Sigmoid colon (tissue), 7 donors: ENCODE measurements around the gene HEATR3. TPM values are rescaled to one million over a fixed set of nuclear protein-coding genes. Genes with fewer than 3 reads are reported as not detected.

Experiments used
- DNase-seq: peaks from one replicate; pipeline ENCODE4 v3.0.0-alpha.2; 2019
- H3K27ac ChIP-seq, 4 donors: fragments of 200-600 bp; sonication (generic); one replicate each; pipeline ENCODE4 v1.5.1; 2016 to 2019; ENCODE audit warnings: mild to moderate bottlenecking in 1 of 4
- H3K27me3 ChIP-seq, 3 donors: fragments of 200-600 bp; sonication (generic); one replicate each; pipeline ENCODE4 v1.5.1; 2019; ENCODE audit warnings: mild to moderate bottlenecking in 1 of 3
- H3K36me3 ChIP-seq, 4 donors: fragments of 200-600 bp; sonication (generic); one replicate each; pipeline ENCODE4 v1.5.1; 2016 to 2019
- H3K4me1 ChIP-seq, 4 donors: fragments of 200-600 bp; sonication (generic); one replicate each; pipeline ENCODE4 v1.5.1; 2017 to 2019
- H3K4me3 ChIP-seq, 4 donors: fragments of 200-600 bp; sonication (generic); one replicate each; pipeline ENCODE4 v1.5.1; 2017 to 2019; ENCODE audit warnings: mild to moderate bottlenecking in 2 of 4, moderate library complexity in 1 of 4
- H3K9me3 ChIP-seq, 4 donors: fragments of 200-600 bp in 3 of 4; sonication (generic) in 3 of 4; one replicate each; pipeline versions ENCODE4 v1.5.1 to v1.6.1; 2013 to 2019
- CTCF ChIP-seq, 4 experiments: fragments of 450-650 bp in 3 of 4; fragments of 200-600 bp in 1 of 4; IDR thresholded peaks; one replicate each; pipeline ENCODE4 v1.5.1; 2016 to 2019; ENCODE audit warnings: antibody characterized with exemption in 4 of 4, mild to moderate bottlenecking in 3 of 4, moderate library complexity in 2 of 4
- EP300 ChIP-seq, 4 donors: sonication (generic); formaldehyde crosslinking; IDR thresholded peaks; one replicate each; pipeline ENCODE4 v1.6.1; 2017; ENCODE audit warnings: antibody characterized with exemption in 4 of 4
- POLR2A ChIP-seq, 2 donors: fragments of 450-650 bp; IDR thresholded peaks; one replicate each; pipeline ENCODE4 v1.6.1; 2016; ENCODE audit warnings: antibody characterized with exemption in 2 of 2, mild to moderate bottlenecking in 2 of 2, moderate library complexity in 2 of 2
- POLR2AphosphoS5 ChIP-seq, 4 donors: sonication (generic); formaldehyde crosslinking; IDR thresholded peaks; one replicate each; pipeline ENCODE4 v1.6.1; 2017; ENCODE audit warnings: antibody characterized with exemption in 4 of 4
- WGBS, 2 donors: extraction: QIAGEN DNeasy Blood & Tissue Kit; methylation state at CpG; one replicate each; pipeline ENCODE4 v1.1.7; 2013; 5-methylcytosine and 5-hydroxymethylcytosine counted together
- intact Hi-C: fragments of 100-400 bp; cut with DNase I; formaldehyde crosslinking; loops from one replicate; pipeline ENCODE4 v1.15.1; 2023
- polyA plus RNA-seq, 3 donors: library from polyadenylated mRNA; stranded (reverse); fragments of 200-250 nt; gene quantifications; one replicate each; pipeline ENCODE4 v1.2.3, GENCODE V29; 2013
- total RNA-seq, 4 donors: library from RNA; depleted of rRNA; stranded (reverse); fragments of >200 nt; gene quantifications; one replicate each; pipeline ENCODE4 v1.1.0, GENCODE V29; 2016
- donor health status: healthy with polysubstance abuse.
- donor health status: Bipolar disorder and iron deficiency.
- donor health status: healthy.

Gene HEATR3
- total and polyA plus RNA-seq, 7 donors, result 5.4 to 20.5 (median 14.0) TPM

- no peaks in the 10 kb centered on the region for H3K4me1 ChIP-seq
- H3K4me3 ChIP-seq, result no peak overlapping the region
- TF ChIP-seq CTCF (IDR thresholded peaks at IDR 0.05), result no peak
- no peak for TF ChIP-seq EP300 (IDR thresholded peaks at IDR 0.05)
- no peak for TF ChIP-seq POLR2A (IDR thresholded peaks at IDR 0.05)
- TF ChIP-seq POLR2AphosphoS5 (IDR thresholded peaks at IDR 0.05), result no peak
- intact Hi-C loops, result no loop called here
- H3K27me3 ChIP-seq, result peaks cover 0 to 7% (median 0%) of the 10 kb centered on the region in 3 donors
- no peak overlapping the region for H3K27ac ChIP-seq
- H3K9me3 ChIP-seq, result no peaks in the 10 kb centered on the region
- WGBS, 2 donors, result 70 to 74% methylated on average over 4 of the region's 4 CpGs
- H3K36me3 ChIP-seq, result no peaks in the 10 kb centered on the region
- no peak for DNase-seq
These were observed 20.4 kb upstream of the HEATR3 start for GRCh38 chr16:50045412-50045811.

- Histone ChIP-seq H3K9me3 (no peaks in the 10 kb centered on the region), H3K36me3 (no peaks in the 10 kb centered on the region), H3K4me1 (no peaks in the 10 kb centered on the region), H3K4me3 (no peak overlapping the region), H3K27me3 (peaks cover 0 to 7% (median 0%) of the 10 kb centered on the region in 3 donors), H3K27ac (no peak overlapping the region)
- intact Hi-C loops, result no loop called here
- WGBS, 2 donors, result 82 to 95% methylated on average over 6 of the region's 6 CpGs
- TF ChIP-seq CTCF (IDR thresholded peaks at IDR 0.05) (no peak), EP300 (IDR thresholded peaks at IDR 0.05) (no peak), POLR2A (IDR thresholded peaks at IDR 0.05) (no peak), POLR2AphosphoS5 (IDR thresholded peaks at IDR 0.05) (no peak)
- no peak for DNase-seq
These were observed 18.9 kb upstream of the HEATR3 start for GRCh38 chr16:50046853-50047252.

GRCh38 chr16:50047864-50048263, 17.9 kb upstream of the HEATR3 start:
- Histone ChIP-seq H3K9me3 (no peaks in the 10 kb centered on the region), H3K27me3 (peaks cover 0 to 7% (median 0%) of the 10 kb centered on the region in 3 donors), H3K27ac (no peak overlapping the region), H3K4me1 (no peaks in the 10 kb centered on the region), H3K36me3 (no peaks in the 10 kb centered on the region), H3K4me3 (no peak overlapping the region)
- intact Hi-C loops, result no loop called here
- DNase-seq, result no peak
- TF ChIP-seq POLR2A (IDR thresholded peaks at IDR 0.05), result no peak
- WGBS, 2 donors, result 70 to 81% methylated on average over 2 of the region's 2 CpGs

GRCh38 chr16:50050802-50051201, 15.0 kb upstream of the HEATR3 start:
- WGBS, 2 donors, result 53 to 58% methylated on average over 2 of the region's 2 CpGs
- Histone ChIP-seq H3K27me3 (no peaks in the 10 kb centered on the region), H3K4me3 (no peak overlapping the region), H3K36me3 (no peaks in the 10 kb centered on the region), H3K9me3 (no peaks in the 10 kb centered on the region), H3K27ac (no peak overlapping the region), H3K4me1 (no peaks in the 10 kb centered on the region)
- TF ChIP-seq CTCF (IDR thresholded peaks at IDR 0.05) (no peak), POLR2AphosphoS5 (IDR thresholded peaks at IDR 0.05) (no peak), EP300 (IDR thresholded peaks at IDR 0.05) (no peak), POLR2A (IDR thresholded peaks at IDR 0.05) (no peak)
- no peak for DNase-seq
- intact Hi-C loops, result no loop called here

- H3K27me3 ChIP-seq, result no peaks in the 10 kb centered on the region
- H3K36me3 ChIP-seq, result no peaks in the 10 kb centered on the region
- TF ChIP-seq CTCF (IDR thresholded peaks at IDR 0.05) (no peak), EP300 (IDR thresholded peaks at IDR 0.05) (no peak), POLR2A (IDR thresholded peaks at IDR 0.05) (no peak), POLR2AphosphoS5 (IDR thresholded peaks at IDR 0.05) (no peak)
- no peak for DNase-seq
- H3K9me3 ChIP-seq, result peaks cover 0 to 5% (median 1%) of the 10 kb centered on the region in 4 donors
- no peak overlapping the region for H3K4me3 ChIP-seq
- no peak overlapping the region for H3K27ac ChIP-seq
- H3K4me1 ChIP-seq, result no peaks in the 10 kb centered on the region
- 95 to 96% methylated on average over 4 of the region's 4 CpGs for WGBS, 2 donors
- intact Hi-C loops, result no loop called here
These were observed 9.5 kb upstream of the HEATR3 start for GRCh38 chr16:50056226-50056625.
